ENCODE results near the gene AGMO.

AGMO gene

GRCh38 chr7:15397922-15398760, 163.7 kb downstream of the AGMO start:
- no peak for DNase-seq (ENCODE audit: low read depth in 3 of 3)

DNA sequence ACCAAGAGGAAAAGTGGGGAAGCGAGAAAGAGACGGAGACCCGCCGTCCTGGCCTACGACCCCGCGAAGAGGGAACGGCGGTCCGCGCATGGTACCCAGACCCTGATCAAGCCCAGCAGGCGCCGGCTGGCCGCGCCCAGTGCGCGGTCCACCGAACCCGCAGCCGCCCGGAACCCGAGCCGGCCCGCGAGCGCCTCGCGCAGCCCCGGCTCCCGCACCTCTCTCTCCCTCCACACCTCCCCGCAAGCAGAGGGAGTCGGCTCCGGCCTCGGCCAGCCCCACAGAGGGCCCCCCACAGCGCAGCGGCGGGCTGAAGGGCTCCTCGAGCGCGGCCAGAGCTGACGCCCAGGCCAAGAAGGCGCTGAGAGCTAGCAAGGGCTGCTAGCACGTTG, 164.7 kb downstream of the AGMO start:
- no peak for DNase-seq (ENCODE audit: low read depth in 3 of 3)

DNA sequence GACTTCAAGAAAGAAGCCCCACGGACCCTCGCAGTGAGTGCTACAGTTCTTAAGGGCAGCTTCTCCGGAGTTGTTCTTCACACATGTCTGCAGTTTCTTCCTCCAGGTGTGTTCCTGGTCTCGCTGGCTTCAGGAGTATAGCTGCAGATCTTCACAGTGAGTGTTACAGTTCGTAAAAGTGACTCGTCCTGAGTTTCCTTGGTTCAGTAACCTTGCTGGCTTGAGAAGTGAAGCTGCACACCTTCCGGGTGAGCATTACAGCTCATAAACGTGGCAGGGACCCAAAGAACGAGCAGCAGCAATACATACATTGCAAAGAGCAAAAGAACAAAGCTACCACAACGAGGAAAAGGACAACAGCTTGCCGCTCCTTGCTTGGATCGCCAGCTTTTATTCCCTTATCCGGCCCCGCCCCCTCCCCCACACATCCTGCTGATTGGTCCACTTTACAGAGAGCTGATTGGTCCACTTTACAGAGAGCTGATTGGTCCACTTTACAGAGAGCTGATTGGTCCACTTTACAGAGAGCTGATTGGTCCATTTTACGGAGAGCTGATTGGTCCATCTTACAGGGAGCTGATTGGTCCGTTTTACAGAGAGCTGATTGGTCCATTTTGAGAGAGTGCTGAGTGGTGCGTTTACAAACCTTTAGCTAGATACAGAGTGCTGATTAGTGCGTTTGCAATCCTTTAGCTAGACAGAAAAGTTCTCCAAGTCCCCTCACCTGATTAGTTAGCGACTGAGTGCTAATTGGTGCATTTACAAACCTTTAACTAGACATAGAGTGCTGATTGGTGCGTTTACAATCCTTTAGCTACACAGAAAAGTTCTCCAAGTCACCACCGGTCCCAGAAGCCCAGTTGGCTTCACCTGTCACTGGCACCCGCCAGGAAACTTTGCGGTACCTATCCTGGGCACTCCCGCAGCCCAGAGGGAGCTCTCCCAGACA, 165.3 kb downstream of the AGMO start:
- no peak for DNase-seq (ENCODE audit: low read depth in 3 of 3)

DNA sequence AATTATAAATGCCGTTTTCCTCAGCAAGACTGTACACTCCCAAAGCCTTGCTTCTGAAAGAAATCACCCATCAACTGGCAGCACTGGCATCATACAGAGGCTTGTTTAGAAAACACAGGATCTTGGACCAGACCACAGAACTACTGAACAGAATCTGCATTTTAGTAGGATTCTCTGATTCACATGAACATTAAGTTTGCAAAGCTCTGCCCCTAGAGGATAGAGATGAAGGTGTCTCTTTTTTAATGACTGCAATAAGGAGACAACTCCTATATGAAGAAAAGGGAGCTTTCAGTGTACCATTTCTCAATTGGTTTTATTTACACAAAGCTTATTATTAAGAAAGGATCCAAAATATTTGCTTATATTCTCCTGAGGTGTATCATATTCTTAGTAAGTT, 172.7 kb downstream of the AGMO start:
- DNase-seq (ENCODE audit: low read depth in 3 of 3), result no peak

- no peak for DNase-seq (ENCODE audit: low read depth in 3 of 3)
Measured at GRCh38 chr7:15378494-15379145, 183.2 kb downstream of the AGMO start.

GRCh38 chr7:15376600-15376999, 185.2 kb downstream of the AGMO start:
- no peak for DNase-seq (ENCODE audit: low read depth in 3 of 3)

DNA sequence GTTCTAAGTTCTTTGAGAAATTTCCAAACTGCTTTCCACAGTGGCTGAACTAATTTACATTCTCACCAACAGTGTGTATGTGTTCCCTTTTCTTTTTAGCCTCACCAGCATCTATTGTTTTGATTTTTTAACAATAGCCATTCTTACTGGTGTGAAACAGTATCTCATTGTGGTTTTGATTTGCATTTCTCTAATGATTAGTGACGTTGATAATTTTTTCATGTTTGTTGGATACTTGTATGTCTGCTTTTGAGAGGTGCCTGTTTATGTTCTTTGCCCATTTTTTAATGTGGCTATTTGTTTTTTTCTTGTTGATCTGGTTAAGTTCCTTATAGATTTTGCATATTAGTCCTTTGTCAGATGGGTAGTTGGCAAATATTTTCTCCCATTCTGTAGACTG, 191.4 kb downstream of the AGMO start:
- no peak for DNase-seq (ENCODE audit: low read depth in 3 of 3)

DNA sequence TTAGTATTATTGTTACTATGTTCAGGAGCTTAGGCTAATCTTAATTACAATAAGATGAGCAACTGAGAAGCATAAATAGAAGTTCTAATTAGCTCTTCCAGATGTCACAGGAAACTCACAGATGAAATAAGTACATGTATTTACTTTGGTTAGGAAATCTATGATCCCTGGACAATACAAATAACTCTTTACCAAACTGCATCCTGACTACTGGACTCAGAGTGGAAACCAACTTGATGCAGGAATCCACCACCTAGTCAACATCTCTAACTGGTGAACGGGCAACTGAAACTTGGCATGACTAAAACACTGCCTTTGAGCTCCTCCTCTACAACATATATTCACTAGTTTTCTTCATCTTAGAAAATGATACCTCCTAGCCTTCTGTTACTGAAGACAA, 193.2 kb downstream of the AGMO start:
- DNase-seq (ENCODE audit: low read depth in 3 of 3), result no peak

DNA sequence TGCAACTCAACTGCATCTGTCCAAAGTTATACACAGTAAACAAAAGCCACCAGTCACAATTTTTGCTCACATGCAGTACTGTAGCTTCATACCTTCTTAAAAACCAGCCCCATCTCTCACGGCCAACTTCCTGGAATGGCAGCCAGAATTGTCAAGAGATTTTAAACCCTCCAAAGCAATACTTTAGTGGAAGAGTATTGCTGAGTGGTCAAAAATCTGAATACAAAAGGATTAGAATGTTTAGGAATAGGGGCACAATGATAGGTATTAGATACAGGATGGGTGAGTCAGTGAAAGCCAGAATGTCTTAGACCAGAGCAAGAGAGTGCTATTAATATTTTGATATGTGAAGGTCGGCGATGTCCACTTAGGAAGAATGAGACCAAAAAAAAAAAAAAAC, 193.9 kb downstream of the AGMO start:
- DNase-seq (ENCODE audit: low read depth in 3 of 3), result no peak

- DNase-seq (ENCODE audit: low read depth in 3 of 3), result no peak
Measured at GRCh38 chr7:15358112-15358511, 203.7 kb downstream of the AGMO start.

- no peak for DNase-seq (ENCODE audit: low read depth in 3 of 3)
Measured at GRCh38 chr7:15352421-15353206, 209.2 kb downstream of the AGMO start.

DNA sequence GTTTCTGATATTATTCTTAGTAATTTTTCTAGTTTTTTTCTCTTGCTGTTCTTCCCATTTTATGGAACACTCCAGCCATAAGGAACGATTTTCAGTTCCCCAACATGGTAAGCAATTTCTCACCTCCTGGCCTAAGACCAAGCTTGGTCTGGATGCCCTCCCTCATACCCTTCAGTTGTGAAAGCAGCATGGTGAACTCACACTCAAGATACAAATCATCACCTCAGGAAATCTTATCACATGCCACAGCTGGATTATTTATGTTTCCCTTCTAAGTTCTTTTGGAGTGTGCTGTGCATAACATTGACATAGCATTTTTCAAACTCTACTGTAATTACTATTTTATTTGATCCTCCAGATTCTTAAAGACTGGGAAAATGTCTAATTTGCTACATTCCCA, 216.6 kb downstream of the AGMO start:
- DNase-seq (ENCODE audit: low read depth in 3 of 3), result no peak

- no peak for DNase-seq (ENCODE audit: low read depth in 3 of 3)
Measured at GRCh38 chr7:15341817-15342216, 220.0 kb downstream of the AGMO start.

DNA sequence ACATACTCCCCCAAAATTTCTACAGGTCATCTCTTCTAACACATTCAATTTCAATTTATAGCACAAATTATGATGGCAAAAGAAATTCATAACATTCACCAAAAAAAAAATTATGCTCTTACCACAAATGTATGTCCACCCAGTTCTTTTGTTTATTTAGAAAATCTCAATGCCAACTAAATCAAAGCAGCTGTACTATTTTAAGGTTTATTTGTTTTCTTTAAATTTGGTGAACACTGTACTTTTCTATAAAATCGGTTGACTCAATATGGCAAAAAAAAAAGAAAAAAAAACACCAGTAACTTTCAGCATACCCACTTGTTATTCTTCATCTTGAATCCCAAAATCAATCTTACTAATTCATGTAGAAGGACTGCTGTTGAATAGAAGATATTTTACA, 225.7 kb downstream of the AGMO start:
- no peak for DNase-seq (ENCODE audit: low read depth in 3 of 3)

DNA sequence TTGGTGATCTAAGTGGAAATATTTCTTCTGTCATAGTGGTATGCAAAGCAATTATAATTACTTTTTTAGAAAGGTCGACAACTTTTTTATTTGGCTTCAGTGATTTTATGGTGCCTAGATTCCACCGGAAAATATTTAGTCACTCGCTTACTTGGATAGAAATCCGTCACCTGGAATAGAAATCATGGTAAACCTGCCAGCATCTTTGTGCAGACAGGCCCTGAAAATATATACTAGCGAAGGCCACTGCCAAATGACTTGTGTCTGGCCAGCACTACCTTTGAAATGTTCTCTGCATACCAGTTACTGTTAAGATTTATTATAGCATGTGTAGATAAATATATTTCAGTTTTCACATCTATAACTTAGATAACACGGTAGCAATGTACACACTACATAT, 226.4 kb downstream of the AGMO start:
- DNase-seq (ENCODE audit: low read depth in 3 of 3), result no peak

GRCh38 chr7:15334536-15335263, 227.1 kb downstream of the AGMO start:
- DNase-seq (ENCODE audit: low read depth in 3 of 3), result no peak

DNA sequence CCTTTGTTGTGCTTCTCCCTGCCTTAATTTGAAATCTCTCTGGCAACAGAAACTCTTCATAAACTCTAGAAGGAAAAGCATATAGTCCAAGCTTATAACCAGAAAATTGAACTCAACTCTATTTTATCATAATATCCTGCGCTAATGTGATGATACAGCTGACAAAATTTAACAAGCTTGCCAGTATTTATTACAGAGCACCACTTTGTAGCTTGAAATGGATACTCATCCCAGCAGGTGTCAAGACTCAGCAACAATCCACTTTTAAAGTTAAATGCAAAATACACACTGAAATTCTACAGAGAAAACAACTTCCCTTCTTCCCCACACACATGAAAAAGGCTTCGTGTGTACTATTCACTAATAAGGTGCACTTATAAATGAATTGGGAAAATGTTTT, 228.9 kb downstream of the AGMO start:
- no peak for DNase-seq (ENCODE audit: low read depth in 3 of 3)

DNA sequence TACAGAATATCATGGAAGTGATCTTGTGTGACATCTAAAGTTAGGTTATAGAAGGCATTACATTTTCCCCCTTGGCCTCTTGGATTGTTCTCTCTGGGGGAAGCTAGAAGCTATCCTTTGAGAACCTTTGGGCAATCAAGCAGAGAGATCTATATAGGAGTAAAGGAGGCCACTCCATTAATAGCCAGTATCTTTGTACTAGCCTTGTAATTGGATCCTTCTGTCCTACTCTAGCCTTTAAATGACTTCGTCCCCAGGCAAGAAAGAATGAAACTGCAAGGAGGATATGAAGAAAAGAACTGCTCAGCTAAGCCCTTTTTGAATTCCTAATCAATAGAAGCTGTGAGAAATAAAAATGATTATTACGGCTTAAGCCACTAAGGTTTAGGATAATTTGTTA, 230.9 kb downstream of the AGMO start:
- no peak for DNase-seq (ENCODE audit: low read depth in 3 of 3)

DNA sequence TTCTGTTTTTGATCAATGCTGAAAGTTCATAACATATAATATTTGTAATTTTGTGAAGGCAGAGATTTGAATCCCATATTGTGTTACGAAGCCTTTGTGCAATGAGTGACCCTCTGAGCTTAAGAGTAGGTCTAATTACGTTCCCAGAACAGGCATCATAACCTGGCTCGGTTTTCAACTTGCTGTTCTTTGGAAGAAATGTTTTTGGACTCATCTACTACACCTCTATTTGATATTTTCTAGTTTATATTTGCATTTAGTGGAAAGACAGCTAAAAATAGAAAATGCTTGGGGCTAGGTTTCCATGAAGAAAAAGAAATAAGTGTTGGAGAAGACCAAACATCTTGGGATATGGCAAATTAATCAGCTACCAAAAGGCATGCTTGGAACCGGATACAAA, 234.8 kb downstream of the AGMO start:
- DNase-seq (ENCODE audit: low read depth in 3 of 3), result no peak

DNA sequence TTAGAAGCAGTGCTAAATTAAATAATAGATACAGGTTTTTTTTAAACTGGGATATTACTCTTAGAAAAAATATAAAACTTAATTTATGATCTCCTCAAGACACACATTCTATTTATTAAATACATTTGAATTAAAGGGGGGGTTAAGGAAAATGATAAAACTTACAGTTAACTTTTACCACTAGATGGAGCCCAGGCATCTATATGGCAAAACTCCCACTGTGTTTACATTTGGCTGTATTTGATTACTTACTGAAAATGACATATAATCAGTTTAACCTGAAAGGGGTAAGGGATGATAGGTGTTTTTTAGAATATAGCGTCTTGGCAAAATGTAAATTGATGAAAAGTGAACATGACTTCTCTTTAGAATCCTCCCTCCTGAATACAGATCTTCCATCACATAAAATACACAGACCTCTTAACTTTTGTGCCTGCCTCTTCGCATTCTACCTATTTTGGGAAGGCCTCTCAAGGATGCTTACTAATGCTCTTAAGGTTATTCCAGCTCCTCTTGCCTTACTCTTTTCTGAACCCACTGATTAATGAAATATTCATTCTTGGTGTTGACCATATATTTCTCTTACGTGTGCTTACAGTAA, 235.7 kb downstream of the AGMO start:
- DNase-seq (ENCODE audit: low read depth in 3 of 3), result no peak

GRCh38 chr7:15323550-15323949, 238.3 kb downstream of the AGMO start:
- DNase-seq (ENCODE audit: low read depth in 3 of 3), result no peak
